GM19035 (cell line): ENCODE data around the gene ACP7.
"Not testable (repeated sequence)": the region's sequence is repeated elsewhere in the genome, so short reads cannot be mapped to it uniquely, and the experiment has no call there.

Experiments
- ATAC-seq: cut with Tn5 transposase; IDR thresholded peaks from one replicate; pipeline ENCODE4 v1.9.1; 2021; ENCODE audit not compliant: unreplicated experiment

Gene ACP7

GRCh38 chr19:39130337-39131254 lies 46.4 kb downstream of the ACP7 start:
- no peak for ATAC-seq

DNA sequence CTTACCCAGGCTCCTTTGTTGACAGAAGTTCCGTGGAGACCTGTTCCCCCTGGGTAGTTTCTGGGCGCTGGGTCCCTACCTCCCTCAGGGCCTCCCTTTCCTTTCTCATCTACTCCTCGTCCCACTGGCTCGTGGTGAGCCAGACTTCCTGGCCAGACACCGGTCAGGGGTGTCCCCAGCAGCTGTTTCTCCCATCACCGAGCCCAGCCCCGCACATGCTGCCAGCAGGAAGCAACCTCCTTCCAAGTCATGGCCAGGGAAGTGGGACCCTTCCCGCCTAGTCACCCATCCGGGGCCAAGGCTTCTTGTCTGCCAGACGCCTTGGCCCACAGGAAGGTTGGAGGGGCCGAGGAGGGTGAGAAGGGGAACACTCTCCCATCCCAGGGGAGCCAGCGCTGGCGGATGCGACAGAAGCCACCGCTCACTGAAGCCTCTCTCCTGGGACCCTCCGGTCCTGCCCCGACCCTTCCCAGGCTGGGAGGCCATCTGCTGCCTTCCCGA lies 47.1 kb downstream of the ACP7 start:
- ATAC-seq: no peak

DNA sequence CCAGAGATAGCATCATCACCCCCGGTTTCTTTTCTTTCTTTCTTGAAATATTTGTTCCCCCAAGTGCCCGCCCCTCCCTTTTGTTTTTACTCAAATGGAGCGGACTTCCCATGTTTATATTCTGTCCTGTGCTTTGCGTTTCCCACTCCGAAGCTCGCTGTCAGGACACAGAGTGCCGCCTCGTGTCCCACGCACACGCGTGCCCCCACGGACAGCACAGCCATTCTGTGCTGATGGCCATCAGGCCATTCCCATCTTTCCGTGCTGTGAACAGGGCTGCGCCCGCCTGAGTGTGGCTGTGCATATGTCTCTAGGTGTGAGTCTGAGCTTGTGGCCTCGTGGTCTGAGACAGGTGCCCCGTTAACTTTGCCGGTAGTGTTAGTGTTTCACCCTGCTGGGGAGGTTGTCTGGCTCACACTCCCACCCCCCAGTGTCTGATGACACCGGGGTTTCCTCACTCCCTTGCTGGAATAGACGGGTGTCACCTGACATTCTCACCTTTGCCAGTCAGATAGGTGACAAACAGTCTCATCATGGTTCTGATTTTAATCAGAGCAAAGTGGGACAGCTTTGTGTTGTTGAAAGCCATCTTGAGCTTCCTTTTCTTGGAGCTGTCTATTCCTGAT lies 48.3 kb downstream of the ACP7 start:
- ATAC-seq: no peak

DNA sequence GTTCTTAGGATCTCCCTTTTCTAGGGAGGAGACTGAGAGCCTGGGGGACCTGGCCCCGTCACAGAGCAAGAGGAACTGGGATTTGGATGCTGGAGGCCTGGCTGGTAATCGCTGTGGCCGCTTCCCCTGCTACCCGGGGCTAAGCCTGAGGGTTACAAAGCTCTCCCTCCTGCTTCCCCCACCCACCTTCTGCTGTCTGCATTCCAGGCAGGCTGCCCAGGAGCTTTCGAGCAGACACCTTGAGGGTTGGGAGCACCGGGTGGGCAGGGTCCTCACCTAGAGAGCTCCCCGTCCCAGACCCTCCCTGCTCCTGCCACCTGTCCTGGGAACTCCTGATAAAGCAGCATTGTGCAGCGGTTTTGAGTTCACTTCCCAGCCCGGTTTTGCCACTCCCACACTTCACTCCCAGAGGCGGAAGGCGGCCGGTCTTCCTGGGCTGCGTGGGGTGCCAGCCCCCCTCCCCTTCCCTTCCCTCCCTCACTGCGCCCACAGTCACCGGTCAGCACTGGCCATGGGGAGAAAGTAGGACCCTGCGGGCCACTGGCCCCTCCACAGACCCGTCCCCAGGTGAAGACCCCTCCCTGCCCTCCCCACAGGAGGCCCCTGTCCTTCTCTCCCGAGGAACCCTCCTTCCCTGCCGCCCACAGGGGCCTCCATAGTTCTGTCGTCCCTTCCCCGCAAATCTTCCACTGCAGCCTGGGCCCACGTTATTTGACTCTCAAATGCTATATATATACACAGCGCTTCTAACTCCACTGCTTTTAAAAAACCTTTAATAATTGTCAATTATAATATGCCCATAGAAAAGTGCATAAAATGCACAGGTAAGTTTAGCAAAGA lies 49.5 kb downstream of the ACP7 start:
- ATAC-seq: no peak

DNA sequence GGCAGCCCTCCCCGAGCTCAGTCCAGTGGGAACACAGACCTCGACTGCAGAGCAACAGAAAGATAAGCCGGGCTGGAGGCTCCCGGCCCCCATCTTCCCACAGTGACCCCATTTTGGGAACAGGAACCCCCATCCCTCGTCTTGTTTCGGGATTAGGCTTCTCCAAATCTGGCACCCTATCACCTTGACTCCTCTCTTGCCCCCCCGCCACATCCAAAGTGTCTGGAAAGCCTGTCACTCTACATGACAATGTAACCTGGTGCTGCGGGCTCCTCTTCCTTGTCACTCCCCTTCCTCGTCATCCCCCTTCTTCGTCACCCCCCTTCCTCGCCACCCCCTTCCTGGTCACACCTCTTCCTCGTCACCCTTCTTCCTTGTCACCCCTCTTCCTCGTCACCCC lies 51.5 kb downstream of the ACP7 start:
- no peak for ATAC-seq

DNA sequence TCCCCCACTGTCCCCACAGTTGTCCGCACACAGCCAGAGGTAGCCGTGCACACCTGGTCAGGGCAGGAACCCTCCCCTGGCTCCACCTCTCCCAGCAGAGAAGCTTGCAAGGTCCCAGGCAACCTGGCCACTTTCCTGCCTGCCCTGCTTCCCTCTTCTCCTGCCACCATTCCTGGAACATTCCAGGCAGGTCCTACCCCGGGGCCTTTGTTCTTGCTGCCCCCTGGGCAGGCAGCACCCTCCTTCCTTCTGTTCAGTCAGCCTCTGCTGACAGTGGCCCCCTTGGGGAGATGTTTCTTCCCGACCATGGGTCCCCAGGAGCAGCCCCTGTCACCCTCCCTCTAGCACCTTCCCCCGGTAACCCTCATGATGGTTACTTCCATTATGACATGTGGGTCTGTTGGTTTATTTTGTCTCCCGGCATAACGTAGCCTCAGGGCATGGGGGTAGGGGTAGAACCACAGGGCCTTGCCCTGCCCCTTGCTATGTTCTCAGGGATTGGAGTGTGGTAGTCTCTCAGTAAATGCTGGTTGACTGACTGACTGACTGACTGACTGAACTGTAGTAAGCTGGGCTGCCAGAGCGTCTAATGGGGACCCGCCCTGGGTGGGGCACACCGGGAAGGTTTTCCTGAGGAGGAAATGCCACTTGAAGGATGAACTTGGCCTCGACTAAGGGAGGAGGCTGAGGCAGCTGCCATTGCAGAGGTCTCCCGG lies 52.2 kb downstream of the ACP7 start:
- no peak for ATAC-seq

GRCh38 chr19:39137131-39137530 lies 53.0 kb downstream of the ACP7 start:
- ATAC-seq: no peak

DNA sequence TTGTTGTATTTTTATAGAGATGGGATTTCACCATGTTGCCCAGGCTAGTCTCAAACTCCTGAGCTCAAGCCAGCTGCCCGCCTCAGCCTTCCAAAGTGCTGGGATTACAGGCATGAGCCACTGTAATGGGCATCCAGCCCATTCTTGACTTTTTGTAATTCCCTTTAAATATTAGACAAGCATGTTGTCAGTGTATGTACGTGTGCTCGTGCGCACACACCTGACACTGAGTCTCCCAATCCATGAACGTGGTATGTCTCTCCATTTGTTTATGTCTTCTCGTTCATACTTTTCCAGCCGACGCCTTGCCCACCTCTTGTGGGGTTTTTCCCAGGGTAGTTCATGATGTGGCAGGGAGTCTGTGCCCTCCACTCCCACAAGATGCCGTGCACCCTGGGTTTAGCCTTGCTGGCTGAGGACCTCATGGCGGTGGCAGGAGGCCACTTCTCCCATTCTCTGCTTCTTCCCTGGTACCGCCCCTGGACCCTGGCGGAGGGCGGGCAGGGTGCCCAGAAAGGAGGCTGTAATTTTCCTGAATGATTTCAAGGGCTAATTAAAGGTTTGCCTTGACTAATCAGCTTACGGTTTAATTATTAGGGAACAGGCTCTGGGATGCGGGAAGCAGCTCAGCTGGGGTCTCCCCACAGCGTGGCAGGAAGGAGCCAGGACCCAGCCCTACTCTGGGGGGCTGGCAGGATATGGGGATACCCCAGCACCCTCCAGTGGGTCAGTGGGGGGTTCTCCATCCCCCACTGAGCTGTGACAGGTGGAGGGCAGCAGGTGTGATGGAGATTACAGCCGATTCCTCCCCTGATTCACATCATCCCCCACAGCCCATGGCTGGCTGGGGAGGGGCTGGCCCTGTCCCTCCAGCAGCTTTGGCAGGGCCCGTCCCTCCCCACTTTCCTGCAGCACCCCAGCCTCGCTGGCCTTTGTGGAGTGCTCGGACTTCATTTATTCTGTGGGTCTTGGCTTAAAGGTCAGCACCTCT lies 54.3 kb downstream of the ACP7 start:
- no peak for ATAC-seq

- no peak for ATAC-seq
These were observed 55.2 kb downstream of the ACP7 start for GRCh38 chr19:39139305-39139874.

DNA sequence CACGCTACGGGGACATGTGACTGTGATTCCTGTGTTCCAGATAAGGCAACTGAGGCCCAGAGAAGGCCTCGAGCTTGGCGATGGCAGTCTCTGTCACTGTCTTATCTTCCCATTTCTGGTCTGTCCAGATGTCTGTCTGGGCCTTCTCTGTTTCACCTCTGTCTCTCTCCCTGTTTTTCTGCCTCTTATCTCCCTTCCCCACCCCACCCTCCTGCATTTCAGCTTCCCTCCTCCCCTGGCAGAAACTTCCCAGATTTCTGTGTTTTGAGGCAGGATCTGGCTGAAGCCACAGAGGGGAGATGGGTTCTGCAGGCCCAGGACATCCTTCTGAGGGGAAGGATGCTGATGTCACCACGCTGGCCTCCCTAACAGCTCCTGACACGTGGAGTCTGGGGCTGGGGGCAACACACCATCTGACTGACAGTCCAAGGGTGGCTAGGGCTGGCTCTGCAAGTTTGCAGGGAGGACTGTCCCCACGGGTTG lies 55.8 kb downstream of the ACP7 start:
- ATAC-seq: no peak

- ATAC-seq: no peak
These were observed 56.4 kb downstream of the ACP7 start for GRCh38 chr19:39140594-39140993.

DNA sequence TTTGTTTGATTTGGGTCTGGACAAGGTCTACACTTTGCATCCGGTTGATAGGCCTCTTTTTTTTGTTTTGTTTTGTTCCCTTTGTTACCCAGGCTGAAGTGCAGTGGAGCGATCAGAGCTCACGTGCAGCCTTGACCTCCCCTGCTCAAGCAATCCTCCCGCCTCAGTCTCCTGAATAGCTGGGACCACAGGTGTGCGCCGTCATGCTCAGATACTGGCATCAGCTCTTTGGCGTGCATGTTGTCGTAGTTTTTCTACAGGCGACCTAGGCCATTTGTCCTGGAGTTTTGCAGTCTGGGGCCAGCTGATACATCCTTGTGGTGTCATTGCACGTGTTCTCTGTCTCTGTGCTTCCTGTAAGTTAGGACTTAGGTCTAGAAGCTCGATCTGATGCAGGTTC lies 57.8 kb downstream of the ACP7 start:
- no peak for ATAC-seq

DNA sequence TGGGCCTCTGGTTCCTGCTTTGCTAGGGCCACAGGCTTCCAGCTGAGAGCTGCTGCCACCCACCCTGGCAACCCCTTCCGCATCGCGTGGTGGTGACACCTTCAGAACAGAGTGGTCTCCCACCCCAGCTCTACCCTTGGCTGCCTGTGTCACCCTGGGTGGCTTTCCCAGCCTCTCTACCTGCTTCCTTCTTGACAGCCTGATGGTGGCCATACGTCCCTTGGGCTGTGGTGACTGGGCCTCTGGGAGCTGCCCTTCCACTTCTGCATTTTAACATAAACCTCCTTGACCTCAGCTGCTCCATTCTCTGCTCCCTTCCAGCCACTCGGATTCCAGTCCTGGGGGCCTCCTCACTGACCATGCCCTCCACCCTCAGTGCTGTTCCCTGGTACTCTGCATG lies 58.5 kb downstream of the ACP7 start:
- ATAC-seq: no peak

DNA sequence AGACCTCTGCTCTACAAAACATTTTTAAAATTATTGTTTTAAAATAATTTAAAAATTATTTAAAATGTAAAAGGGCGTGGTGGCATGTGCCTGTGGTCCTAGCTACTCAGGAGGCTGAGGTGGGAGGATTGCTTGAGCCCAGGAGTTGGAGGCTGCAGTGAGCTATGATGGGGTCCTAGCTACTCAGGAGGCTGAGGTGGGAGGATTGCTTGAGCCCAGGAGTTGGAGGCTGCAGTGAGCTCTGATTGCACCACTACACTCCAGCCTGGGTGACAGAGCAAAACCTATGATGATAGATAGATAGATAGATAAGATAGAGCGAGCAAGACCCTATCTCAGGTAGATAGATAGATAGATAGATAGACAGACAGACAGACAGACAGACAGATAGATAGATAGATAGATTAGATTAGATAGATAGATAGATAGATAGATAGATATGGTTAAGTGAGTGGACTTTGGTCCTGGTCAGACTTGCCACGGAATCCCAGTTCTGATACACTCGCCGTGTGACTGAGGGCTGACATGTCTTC lies 59.7 kb downstream of the ACP7 start:
- not testable (repeated sequence) for ATAC-seq

DNA sequence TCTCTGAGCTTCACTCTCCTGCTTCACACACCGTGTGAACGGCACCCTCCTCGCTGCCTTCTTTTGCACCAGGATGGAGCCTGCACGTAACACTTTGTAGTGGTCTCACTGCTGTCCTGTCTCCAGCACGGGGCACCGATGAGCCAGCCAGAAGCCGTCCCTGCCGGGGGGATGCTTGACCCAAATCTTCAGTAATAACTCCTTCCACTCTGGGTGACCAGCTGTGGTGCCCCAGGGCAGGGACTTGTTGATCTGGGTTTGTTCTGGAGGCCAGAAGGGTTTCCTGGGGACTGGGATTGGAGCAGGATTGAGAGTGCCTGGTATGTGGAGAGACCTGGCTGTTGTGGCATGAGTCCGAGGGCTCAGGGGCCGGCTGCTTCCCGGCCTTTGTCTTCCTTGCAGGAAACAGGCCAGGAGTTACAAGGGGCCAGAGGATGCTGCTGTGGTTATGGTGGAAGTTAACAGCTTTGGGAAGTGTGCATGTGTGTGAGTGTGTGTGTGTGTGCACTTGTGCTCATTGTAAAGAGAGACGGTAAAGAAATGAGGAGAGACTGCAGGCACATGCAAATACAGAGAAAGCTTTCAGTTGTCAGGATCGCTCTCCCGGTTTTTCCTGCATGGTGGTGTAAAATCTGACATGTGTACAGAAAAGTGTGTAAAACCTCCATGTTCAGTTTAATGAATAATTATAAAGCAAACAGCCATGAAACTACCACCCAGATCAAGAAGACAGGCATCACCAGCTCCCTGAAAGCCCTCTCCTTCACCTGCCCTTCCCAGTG lies 60.3 kb downstream of the ACP7 start:
- ATAC-seq: no peak

GRCh38 chr19:39145180-39145953 lies 61.2 kb downstream of the ACP7 start:
- ATAC-seq: no peak

GRCh38 chr19:39146091-39146490 lies 61.9 kb downstream of the ACP7 start:
- ATAC-seq: no peak
